K562 (cell line): ENCODE data around the gene ZNF775.

Experiments
- CTBP1 ChIP-seq: fragments of 450-650 bp; IDR thresholded peaks from 2 replicates; pipeline ENCODE4 v1.6.1; 2016; ENCODE audit warnings: borderline replicate concordance
- CTCF ChIP-seq, 3 experiments: IDR thresholded peaks in 2 of 3; conservative IDR thresholded peaks in 1 of 3; 2 replicates each; pipeline ENCODE4 v1.5.1; 2011 to 2012; ENCODE audit warnings: low read length in 3 of 3, mild to moderate bottlenecking in 3 of 3, control low read depth in 2 of 3, improper control_type of control experiment in 1 of 3, inconsistent platforms in 1 of 3, low read depth in 1 of 3, mixed read lengths in 1 of 3, moderate library complexity in 1 of 3; ENCODE audit not compliant: insufficient read depth in 2 of 3
- DEAF1 ChIP-seq: fragments of 450-650 bp; formaldehyde crosslinking; IDR thresholded peaks from 2 replicates; pipeline ENCODE4 v1.4.0; 2020; ENCODE audit warnings: mild to moderate bottlenecking, moderate library complexity
- E2F4 ChIP-seq: sonication (generic); formaldehyde crosslinking; IDR thresholded peaks from 2 replicates; pipeline ENCODE4 v1.8.0; 2022; ENCODE audit warnings: mild to moderate bottlenecking, low read depth, missing genetic modification reagents
- KAT2B ChIP-seq: IDR thresholded peaks from one replicate; pipeline ENCODE4 v1.6.1; 2012; ENCODE audit warnings: low read depth, mild to moderate bottlenecking, control low read depth, inconsistent platforms, low read length, moderate library complexity
- PATZ1 ChIP-seq: fragments of 250-450 bp; sonication (Bioruptor Pico); IDR thresholded peaks from 2 replicates; pipeline ENCODE4 v1.5.0; 2020; ENCODE audit warnings: mild to moderate bottlenecking, borderline replicate concordance
- POLR2A ChIP-seq: fragments of 450-650 bp; conservative IDR thresholded peaks from 2 replicates; pipeline ENCODE4 v1.6.1; 2016
- SP1 ChIP-seq: sonication (generic); formaldehyde crosslinking; IDR thresholded peaks from 2 replicates; pipeline ENCODE4 v1.8.1; 2022; ENCODE audit warnings: mild to moderate bottlenecking, missing genetic modification reagents

- TF ChIP-seq CTBP1: no peak
- no peak for TF ChIP-seq SP1
- no peak for TF ChIP-seq CTCF (IDR thresholded peaks at IDR 0.05 in 2 of 3, conservative IDR thresholded peaks at IDR 0.05 in 1 of 3; ENCODE audit: insufficient read depth in 2 of 3, low read depth in 1 of 3, low read length in 3 of 3)
- no peak for TF ChIP-seq POLR2A
- TF ChIP-seq PATZ1 (CRISPR knock-in tag): no peak
- TF ChIP-seq KAT2B: no peak
- TF ChIP-seq DEAF1 (CRISPR knock-in tag): no peak
- TF ChIP-seq E2F4: no peak
These were observed 41.5 kb upstream of the ZNF775 start for GRCh38 chr7:150337659-150338081.
